Common myeloid progenitor, CD34-positive (primary cell): ENCODE measurements around the gene RNF20.
"Not testable (repeated sequence)": the region's sequence is repeated elsewhere in the genome, so short reads cannot be mapped to it uniquely, and the experiment has no call there.

ENCODE experiments used
- CTCF ChIA-PET: fragments of 350-600 bp; sonication (Branson Sonifier 250); formaldehyde crosslinking; loops from one replicate; lab custom pipeline; 2021; ENCODE audit warnings: antibody characterized with exemption; lab: Charles Lee
- POLR2A ChIA-PET: fragments of 350-600 bp; sonication (Branson Sonifier 250); formaldehyde crosslinking; loops from one replicate; lab custom pipeline; 2021; ENCODE audit warnings: antibody characterized with exemption; lab: Charles Lee
- DNase-seq, 3 donors: peaks; one replicate each; pipeline versions ENCODE4 v3.0.0 to v3.0.0-alpha.2; 2013
- H3K27ac ChIP-seq, 2 experiments: 1 replicate in 1 of 2; 2 replicates in 1 of 2; pipeline ENCODE4 v1.7.0; 2013; ENCODE audit warnings: inconsistent platforms in 2 of 2, low read length in 2 of 2, mild to moderate bottlenecking in 2 of 2, low read depth in 1 of 2, moderate library complexity in 1 of 2; ENCODE audit not compliant: severe bottlenecking in 2 of 2, insufficient read depth in 1 of 2, poor library complexity in 1 of 2
- H3K27me3 ChIP-seq, 5 experiments: replicated peaks in 2 of 5; 1 replicate in 3 of 5; 2 replicates in 2 of 5; pipeline versions ENCODE4 v1.6.1 to v1.7.0; 2013; ENCODE audit warnings: low read length in 4 of 5, mild to moderate bottlenecking in 2 of 5, moderate library complexity in 2 of 5, inconsistent platforms in 1 of 5; ENCODE audit not compliant: insufficient read depth in 5 of 5, control insufficient read depth in 4 of 5
- H3K36me3 ChIP-seq, 4 experiments: 1 replicate in 2 of 4; 2 replicates in 2 of 4; pipeline versions ENCODE4 v1.6.1 to v1.7.0; 2013; ENCODE audit warnings: low read length in 3 of 4, control low read depth in 1 of 4, mild to moderate bottlenecking in 1 of 4; ENCODE audit not compliant: control insufficient read depth in 4 of 4, insufficient read depth in 4 of 4
- H3K4me1 ChIP-seq, 4 experiments: 1 replicate in 3 of 4; 2 replicates in 1 of 4; pipeline versions ENCODE4 v1.6.1 to v1.7.1; 2013; ENCODE audit warnings: low read length in 3 of 4, mild to moderate bottlenecking in 3 of 4, control low read depth in 1 of 4, inconsistent platforms in 1 of 4, moderate library complexity in 1 of 4; ENCODE audit not compliant: control insufficient read depth in 4 of 4, insufficient read depth in 4 of 4; ENCODE audit errors: control extremely low read depth in 1 of 4
- H3K4me3 ChIP-seq, 7 experiments: 1 replicate in 4 of 7; 2 replicates in 3 of 7; pipeline versions ENCODE4 v1.5.1 to v1.7.0; 2013; ENCODE audit warnings: mild to moderate bottlenecking in 7 of 7, low read length in 6 of 7, moderate library complexity in 6 of 7, inconsistent platforms in 2 of 7, low read depth in 2 of 7, control low read depth in 1 of 7; ENCODE audit not compliant: insufficient read depth in 4 of 7, control insufficient read depth in 1 of 7; ENCODE audit errors: extremely low read depth in 1 of 7
- H3K9me3 ChIP-seq, 5 experiments: 1 replicate in 4 of 5; 2 replicates in 1 of 5; pipeline versions ENCODE4 v1.6.1 to v1.7.1; 2013; ENCODE audit warnings: low read length in 4 of 5, mild to moderate bottlenecking in 2 of 5, inconsistent platforms in 1 of 5, low read depth in 1 of 5, moderate library complexity in 1 of 5; ENCODE audit not compliant: control insufficient read depth in 4 of 5, insufficient read depth in 2 of 5; ENCODE audit errors: control extremely low read depth in 1 of 5
- WGBS: methylation state at CpG from one replicate; pipeline ENCODE4 v1.1.5; 2013; ENCODE audit not compliant: insufficient coverage; 5-methylcytosine and 5-hydroxymethylcytosine counted together

The RNF20 gene

GRCh38 chr9:101512116-101512515 is 21.5 kb upstream of the RNF20 start:
- Histone ChIP-seq H3K27ac (no peak overlapping the region), H3K27me3 (peaks cover 0 to 13% (median 0%) of the 10 kb centered on the region in 5 experiments), H3K9me3 (no peaks in the 10 kb centered on the region), H3K4me1 (no peaks in the 10 kb centered on the region), H3K4me3 (no peak overlapping the region), H3K36me3 (no peaks in the 10 kb centered on the region)
- ChIA-PET CTCF (interaction anchor here (1.2 to 1.3 kb wide), 2 partner anchors 17 to 54 kb away, joined by 3 read pairs; no protein-coding TSS in a partner anchor), POLR2A (no interaction called here)
- WGBS: 95% methylated on average over 3 of the region's 3 CpGs
- DNase-seq: no peak

DNA sequence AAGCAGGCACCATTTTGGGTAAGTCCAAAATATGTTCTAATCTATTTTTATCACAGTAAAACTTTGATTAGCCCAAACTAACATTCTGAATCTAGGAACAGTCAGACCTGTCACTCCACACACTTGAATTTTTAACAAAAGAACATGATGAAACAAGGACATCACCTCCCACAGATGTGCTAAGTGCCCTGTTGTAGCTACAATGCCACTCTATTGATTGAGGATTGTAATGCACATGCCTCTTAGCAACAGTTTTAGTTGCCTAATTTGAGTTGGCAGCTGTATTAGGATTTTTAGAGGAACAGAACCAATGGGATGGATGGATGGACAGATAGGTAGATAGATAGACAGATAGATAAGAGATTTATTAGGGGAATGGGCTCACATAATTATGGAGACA is 20.3 kb upstream of the RNF20 start:
- Histone ChIP-seq H3K36me3 (no peaks in the 10 kb centered on the region), H3K27ac (no peak overlapping the region), H3K9me3 (no peaks in the 10 kb centered on the region), H3K4me3 (no peak overlapping the region), H3K27me3 (peaks cover 0 to 9% (median 0%) of the 10 kb centered on the region in 5 experiments), H3K4me1 (no peaks in the 10 kb centered on the region)
- ChIA-PET POLR2A (no interaction called here), CTCF (interaction anchor here (0.8 kb wide), 1 partner anchor 25 kb away, joined by 3 read pairs; no protein-coding TSS in a partner anchor)
- no peak for DNase-seq

GRCh38 chr9:101514071-101514470 is 19.6 kb upstream of the RNF20 start:
- DNase-seq: no peak
- Histone ChIP-seq H3K27me3 (peaks cover 0 to 8% (median 0%) of the 10 kb centered on the region in 5 experiments), H3K4me1 (no peaks in the 10 kb centered on the region), H3K9me3 (no peaks in the 10 kb centered on the region), H3K27ac (no peak overlapping the region), H3K36me3 (no peaks in the 10 kb centered on the region), H3K4me3 (no peak overlapping the region)
- CTCF ChIA-PET: no interaction called here
- POLR2A ChIA-PET: no interaction called here
- no CpG with 5 or more reads among the region's 2 CpGs for WGBS

DNA sequence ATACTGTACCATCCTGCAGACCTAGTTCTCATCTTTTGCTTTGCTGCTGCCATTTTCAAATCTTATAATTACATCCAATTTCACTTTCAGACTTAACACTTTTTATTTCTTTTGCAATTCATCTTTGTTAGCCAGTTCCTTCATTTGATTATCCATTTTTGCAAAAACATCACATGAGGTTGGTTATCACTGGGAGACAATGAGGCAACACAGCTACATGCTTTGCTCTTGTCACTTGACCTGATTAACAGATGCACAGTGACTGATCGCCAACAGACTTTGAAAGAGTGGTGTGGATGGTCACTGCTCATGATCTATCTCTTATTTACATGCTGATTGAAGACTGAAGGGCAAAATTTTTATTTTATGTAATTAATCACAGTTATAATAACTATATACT is 17.0 kb upstream of the RNF20 start:
- Histone ChIP-seq H3K4me1 (no peaks in the 10 kb centered on the region), H3K4me3 (no peak overlapping the region), H3K9me3 (no peaks in the 10 kb centered on the region), H3K27me3 (peaks cover 0 to 5% (median 0%) of the 10 kb centered on the region in 5 experiments), H3K36me3 (no peaks in the 10 kb centered on the region), H3K27ac (no peak overlapping the region)
- DNase-seq: no peak
- ChIA-PET POLR2A (no interaction called here), CTCF (interaction anchor here (0.8 to 3.5 kb wide), 2 partner anchors 13 to 57 kb away, joined by 3 to 11 read pairs; no protein-coding TSS in a partner anchor)
- WGBS: no CpG with 5 or more reads among the region's 1 CpG

DNA sequence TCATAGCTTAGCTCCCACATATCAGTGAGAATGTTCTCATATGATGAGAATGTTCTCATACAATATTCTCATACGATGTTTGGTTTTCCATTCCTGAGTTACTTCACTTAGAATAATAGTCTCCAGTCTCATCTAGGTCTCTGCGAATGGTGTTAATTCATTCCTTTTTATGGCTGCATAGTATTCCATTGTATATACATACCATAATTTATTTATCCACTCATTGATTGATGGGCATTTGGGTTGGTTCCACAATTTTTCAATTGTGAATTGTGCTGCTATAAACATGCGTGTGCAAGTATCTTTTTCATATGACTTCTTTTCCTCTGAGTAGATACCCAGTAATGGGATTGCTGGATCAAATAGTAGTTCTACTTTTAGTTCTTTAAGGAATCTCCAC is 15.2 kb upstream of the RNF20 start:
- CTCF ChIA-PET: interaction anchor here (1.1 to 3.5 kb wide), 3 partner anchors 11 to 53 kb away, joined by 3 to 11 read pairs (median 5); no protein-coding TSS in a partner anchor
- H3K27ac ChIP-seq, H3K36me3 ChIP-seq, DNase-seq, H3K4me3 ChIP-seq, H3K27me3 ChIP-seq, H3K9me3 ChIP-seq, POLR2A ChIA-PET, H3K4me1 ChIP-seq: not testable (repeated sequence)
- no CpG with 5 or more reads among the region's 3 CpGs for WGBS

DNA sequence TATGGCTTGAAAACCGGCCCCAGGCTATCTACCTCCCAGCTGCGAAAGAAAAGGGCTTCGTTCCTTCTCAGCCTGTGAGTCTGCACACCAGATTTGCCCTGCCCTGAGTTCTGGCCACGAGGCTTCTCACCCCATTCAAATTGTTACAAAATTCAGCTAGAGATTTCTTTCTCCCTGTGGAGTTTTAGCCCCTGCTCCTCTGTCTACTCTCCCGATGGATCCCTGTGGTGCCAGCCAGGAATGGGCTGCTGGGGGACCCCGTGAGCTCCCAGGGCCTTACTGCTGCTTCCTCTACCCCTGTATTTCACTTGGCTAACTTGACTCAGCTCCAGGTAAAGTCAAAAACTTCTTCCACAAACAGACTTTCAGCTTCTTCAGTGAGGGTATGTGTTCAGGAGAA is 9.3 kb upstream of the RNF20 start:
- Histone ChIP-seq H3K27ac (no peak overlapping the region), H3K9me3 (no peaks in the 10 kb centered on the region), H3K36me3 (no peaks in the 10 kb centered on the region), H3K27me3 (peaks cover 0 to 2% (median 0%) of the 10 kb centered on the region in 5 experiments), H3K4me1 (no peaks in the 10 kb centered on the region), H3K4me3 (no peak overlapping the region)
- ChIA-PET CTCF (interaction anchor here (0.9 to 11.8 kb wide), 2 partner anchors 65 to 75 kb away, joined by 4 to 193 read pairs; no protein-coding TSS in a partner anchor), POLR2A (no interaction called here)
- WGBS: 92% methylated on average over 6 of the region's 6 CpGs
- DNase-seq: no peak

DNA sequence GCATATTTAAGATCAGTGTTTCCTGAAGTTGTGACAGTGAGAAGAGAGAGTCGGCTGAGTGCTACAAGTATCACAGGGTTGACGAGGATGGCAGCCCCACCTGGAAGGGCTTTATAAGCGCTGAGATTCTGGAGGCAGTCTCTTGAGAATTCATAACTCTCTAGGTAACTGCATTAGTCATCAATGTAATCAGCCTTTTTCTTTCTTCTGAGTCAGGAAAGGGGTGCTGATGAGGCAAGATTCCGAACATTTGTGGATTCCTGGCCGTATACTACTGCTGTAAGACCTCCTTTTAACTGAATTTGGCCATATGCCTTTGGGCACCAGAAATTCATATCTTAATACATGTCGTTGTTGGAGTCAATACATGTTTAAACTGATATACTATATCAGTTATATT is 6.6 kb upstream of the RNF20 start:
- Histone ChIP-seq H3K36me3 (no peaks in the 10 kb centered on the region), H3K27ac (no peak overlapping the region), H3K4me1 (no peaks in the 10 kb centered on the region), H3K9me3 (no peaks in the 10 kb centered on the region), H3K4me3 (no peak overlapping the region), H3K27me3 (peaks cover 0 to 4% (median 0%) of the 10 kb centered on the region in 5 experiments)
- WGBS: 92% methylated on average over 2 of the region's 6 CpGs
- ChIA-PET POLR2A (no interaction called here), CTCF (interaction anchor here (1.1 to 11.8 kb wide), 7 partner anchors 18 to 78 kb away, joined by 3 to 193 read pairs (median 7); a partner anchor contains a TSS)
- no peak for DNase-seq
